HT-29 (cell line): Measurements from ENCODE around the gene EEF1AKMT4. TPM values are rescaled to one million over a fixed set of nuclear protein-coding genes. Genes with fewer than 3 reads are reported as not detected.

Experiments used
- DNase-seq: peaks from one replicate; pipeline ENCODE4 v3.0.0-alpha.2; 2015; ENCODE audit warnings: low spot score
- small RNA-seq: library from RNA; depleted of rRNA; stranded (forward); fragments of <200 nt; gene quantifications from one replicate; pipeline ENCODE3, GENCODE V24; 2014
- total RNA-seq: library from RNA; depleted of rRNA; stranded (reverse); fragments of >200 nt; shearing (Covaris generic); gene quantifications from 2 replicates; pipeline ENCODE4 v1.2.3, GENCODE V29; 2014; rRNA removed

Gene EEF1AKMT4
- total RNA-seq, 1 experiment from 2014 or later, result 17.7 TPM

GRCh38 chr3:184298759-184299487 lies 49.5 kb downstream of the EEF1AKMT4 start, which contains the start of gene PSMD2:
Gene PSMD2 (plus strand): TSS chr3:184299241. CDS start chr3:184299267, 26 bp downstream.
- peak; percentile 96 for DNase-seq

DNA sequence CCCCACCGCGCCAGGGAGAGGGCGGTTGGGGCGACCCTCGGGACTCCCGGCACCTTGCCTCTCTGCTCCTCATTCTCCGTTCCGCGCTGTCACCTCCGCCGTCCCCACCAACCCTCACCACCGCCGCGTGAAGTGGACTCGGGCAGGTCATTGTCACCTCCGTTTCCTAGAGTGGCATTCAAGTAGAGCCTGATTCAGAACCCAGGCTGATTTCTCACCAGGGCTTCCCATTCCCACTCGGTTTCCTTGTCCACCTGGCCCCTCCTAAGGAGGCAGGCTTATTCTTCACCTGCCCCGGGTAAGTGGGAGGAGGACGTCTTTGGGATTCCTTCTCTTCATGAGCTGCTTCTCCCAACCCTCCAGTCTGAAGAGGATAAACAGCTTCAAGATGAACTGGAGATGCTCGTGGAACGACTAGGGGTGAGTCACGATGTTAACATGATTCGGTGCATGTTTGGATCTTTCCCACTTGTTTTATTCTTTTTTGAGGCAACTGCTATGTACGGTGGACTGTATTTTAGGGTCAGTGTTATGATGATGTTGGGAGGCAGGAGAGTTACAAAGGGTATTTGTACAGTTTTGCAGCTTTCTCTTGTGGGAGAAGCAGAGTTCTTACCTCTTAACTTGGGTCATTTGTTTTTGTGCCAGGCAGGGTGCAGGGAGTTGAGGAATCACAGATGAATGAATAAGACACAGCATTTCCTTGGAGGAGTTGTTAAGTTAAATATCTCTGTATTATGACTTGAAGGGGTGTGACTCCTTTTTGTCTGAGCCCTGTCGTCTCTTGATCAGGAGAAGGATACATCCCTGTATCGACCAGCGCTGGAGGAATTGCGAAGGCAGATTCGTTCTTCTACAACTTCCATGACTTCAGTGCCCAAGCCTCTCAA lies 50.3 kb downstream of the EEF1AKMT4 start:
- DNase-seq, result peak; percentile 38

DNA sequence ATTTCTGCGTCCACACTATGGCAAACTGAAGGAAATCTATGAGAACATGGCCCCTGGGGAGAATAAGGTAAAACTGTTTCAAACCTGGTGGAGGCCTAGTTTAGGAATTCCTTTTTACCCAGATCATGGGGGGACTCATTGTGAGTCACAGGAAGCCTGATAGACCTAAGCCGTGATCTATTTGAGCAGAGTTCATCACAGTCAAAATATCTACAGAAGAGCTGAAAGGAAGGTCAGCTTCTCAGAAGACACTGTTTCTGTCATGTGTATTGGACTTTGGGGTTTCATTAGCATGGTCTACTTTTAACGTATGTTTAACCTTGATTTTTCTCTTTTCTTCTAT lies 50.9 kb downstream of the EEF1AKMT4 start:
- no peak for DNase-seq

DNA sequence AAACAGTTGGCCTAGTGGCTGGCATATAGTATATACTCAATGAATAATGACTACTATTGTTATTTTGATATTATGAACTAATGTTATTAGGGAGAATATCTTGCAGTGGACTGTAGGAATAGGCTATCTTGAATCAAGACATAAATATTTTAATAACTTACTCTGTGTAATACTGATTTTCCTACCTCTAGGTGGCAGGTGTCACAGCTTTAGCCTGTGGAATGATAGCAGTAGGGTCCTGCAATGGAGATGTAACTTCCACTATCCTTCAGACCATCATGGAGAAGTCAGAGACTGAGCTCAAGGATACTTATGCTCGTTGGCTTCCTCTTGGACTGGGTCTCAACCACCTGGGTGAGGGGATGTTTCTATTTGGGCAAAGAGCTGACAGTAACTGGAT lies 56.1 kb downstream of the EEF1AKMT4 start:
- peak; percentile 33 for DNase-seq

GRCh38 chr3:184306341-184306972 lies 57.0 kb downstream of the EEF1AKMT4 start:
- no peak for DNase-seq

- DNase-seq, result no peak
Observed at GRCh38 chr3:184307915-184308314, 58.4 kb downstream of the EEF1AKMT4 start.

Small RNA genes lying within 50 kb of the gene (small RNA-seq; reads per million reads assigned to genes)
- not detected for gene MIR1224

Other genes with a start within 250 kb of the EEF1AKMT4 start
- 3.7 and 4.8 TPM in 2 replicates for gene ABCC5, start 231.8 kb upstream of the EEF1AKMT4 start, total RNA-seq
- not detected in 2 replicates for gene HTR3D, start 217.9 kb upstream of the EEF1AKMT4 start, total RNA-seq
- not detected in 2 replicates for gene HTR3C, start 196.6 kb upstream of the EEF1AKMT4 start, total RNA-seq
- not detected in 2 replicates for gene HTR3E, start 152.6 kb upstream of the EEF1AKMT4 start, total RNA-seq
- gene EIF2B5, start 114.3 kb upstream of the EEF1AKMT4 start, total RNA-seq, result 36.2 and 44.8 TPM in 2 replicates
- gene DVL3, start 94.3 kb upstream of the EEF1AKMT4 start, total RNA-seq, result 75.1 and 83.9 TPM in 2 replicates
- gene AP2M1, start 74.8 kb upstream of the EEF1AKMT4 start, total RNA-seq, result 280 and 309 TPM in 2 replicates
- gene ABCF3, start 63.5 kb upstream of the EEF1AKMT4 start, total RNA-seq, result 42.3 and 51.3 TPM in 2 replicates
- 0.63 and 1.4 TPM in 2 replicates for gene VWA5B2, start 20.1 kb upstream of the EEF1AKMT4 start, total RNA-seq
- 103 and 117 TPM in 2 replicates for gene ALG3, start 710 bp upstream of the EEF1AKMT4 start, total RNA-seq
- 0.13 TPM in 1 of 2 replicates, not detected in the other for gene CAMK2N2, start 11.9 kb downstream of the EEF1AKMT4 start, total RNA-seq
- gene ECE2, start 26.4 kb downstream of the EEF1AKMT4 start, total RNA-seq, result not detected in 2 replicates
- 306 and 330 TPM in 2 replicates for gene PSMD2, start 49.6 kb downstream of the EEF1AKMT4 start, total RNA-seq
- gene EIF4G1, start 64.9 kb downstream of the EEF1AKMT4 start, total RNA-seq, result 494 and 497 TPM in 2 replicates
- 21.4 and 26.6 TPM in 2 replicates for gene FAM131A, start 87.9 kb downstream of the EEF1AKMT4 start, total RNA-seq
- 59.4 and 64.0 TPM in 2 replicates for gene CLCN2, start 111.9 kb downstream of the EEF1AKMT4 start, total RNA-seq
- 138 and 157 TPM in 2 replicates for gene POLR2H, start 112.0 kb downstream of the EEF1AKMT4 start, total RNA-seq
- 0.50 and 0.56 TPM in 2 replicates for gene THPO, start 128.5 kb downstream of the EEF1AKMT4 start, total RNA-seq
- gene CHRD, start 130.4 kb downstream of the EEF1AKMT4 start, total RNA-seq, result 3.4 and 5.2 TPM in 2 replicates